ENCODE measurements around the gene NR1H3. TPM values are rescaled to one million over a fixed set of nuclear protein-coding genes. Genes with fewer than 3 reads are reported as not detected.

Gene NR1H3
- total RNA-seq, 1 donor from 2014 or later, result 25.8 TPM

- H3K9me3 Mint-ChIP-seq (ENCODE audit: low read depth), result no peaks in the 10 kb centered on the region
- H3K27ac Mint-ChIP-seq, result no peak overlapping the region
- TF ChIP-seq CTCF (IDR thresholded peaks at IDR 0.05; ENCODE audit: unreplicated experiment), result no peak
- DNase-seq (ENCODE audit: low spot score, unreplicated experiment), result no peak
- no peak overlapping the region for H3K4me3 Mint-ChIP-seq (ENCODE audit: low read depth)
- peaks cover 19% of the 10 kb centered on the region for H3K4me1 Mint-ChIP-seq (ENCODE audit: low read depth)
- no peaks in the 10 kb centered on the region for H3K27me3 Mint-ChIP-seq
- H3K36me3 Mint-ChIP-seq (ENCODE audit: insufficient read depth), result peaks cover 11% of the 10 kb centered on the region
Observed at GRCh38 chr11:47274495-47275235, 16.9 kb downstream of the NR1H3 start.

GRCh38 chr11:47276923-47277322 lies 19.1 kb downstream of the NR1H3 start:
- Mint-ChIP-seq H3K9me3 (ENCODE audit: low read depth) (no peaks in the 10 kb centered on the region), H3K27me3 (no peaks in the 10 kb centered on the region), H3K36me3 (ENCODE audit: insufficient read depth) (peaks cover 11% of the 10 kb centered on the region), H3K27ac (no peak overlapping the region), H3K4me1 (ENCODE audit: low read depth) (peaks cover 7% of the 10 kb centered on the region), H3K4me3 (ENCODE audit: low read depth) (no peak overlapping the region)
- no peak for DNase-seq (ENCODE audit: low spot score, unreplicated experiment)
- no peak for TF ChIP-seq CTCF (IDR thresholded peaks at IDR 0.05; ENCODE audit: unreplicated experiment)

- Mint-ChIP-seq H3K27ac (no peak overlapping the region), H3K4me3 (ENCODE audit: low read depth) (no peak overlapping the region), H3K36me3 (ENCODE audit: insufficient read depth) (peaks cover 14% of the 10 kb centered on the region), H3K9me3 (ENCODE audit: low read depth) (no peaks in the 10 kb centered on the region), H3K4me1 (ENCODE audit: low read depth) (no peaks in the 10 kb centered on the region), H3K27me3 (no peaks in the 10 kb centered on the region)
- no peak for TF ChIP-seq CTCF (IDR thresholded peaks at IDR 0.05; ENCODE audit: unreplicated experiment)
- DNase-seq (ENCODE audit: low spot score, unreplicated experiment), result no peak
Observed at GRCh38 chr11:47278058-47278457, 20.3 kb downstream of the NR1H3 start.

GRCh38 chr11:47278769-47279168 lies 21.0 kb downstream of the NR1H3 start:
- Mint-ChIP-seq H3K36me3 (ENCODE audit: insufficient read depth) (peaks cover 14% of the 10 kb centered on the region), H3K27me3 (no peaks in the 10 kb centered on the region), H3K4me1 (ENCODE audit: low read depth) (no peaks in the 10 kb centered on the region), H3K9me3 (ENCODE audit: low read depth) (no peaks in the 10 kb centered on the region), H3K4me3 (ENCODE audit: low read depth) (no peak overlapping the region), H3K27ac (no peak overlapping the region)
- no peak for TF ChIP-seq CTCF (IDR thresholded peaks at IDR 0.05; ENCODE audit: unreplicated experiment)
- DNase-seq (ENCODE audit: low spot score, unreplicated experiment), result no peak

GRCh38 chr11:47280099-47280498 lies 22.3 kb downstream of the NR1H3 start:
- TF ChIP-seq CTCF (IDR thresholded peaks at IDR 0.05; ENCODE audit: unreplicated experiment), result no peak
- Mint-ChIP-seq H3K36me3 (ENCODE audit: insufficient read depth) (peaks cover 20% of the 10 kb centered on the region), H3K27me3 (no peaks in the 10 kb centered on the region), H3K9me3 (ENCODE audit: low read depth) (no peaks in the 10 kb centered on the region), H3K4me1 (ENCODE audit: low read depth) (no peaks in the 10 kb centered on the region), H3K4me3 (ENCODE audit: low read depth) (no peak overlapping the region), H3K27ac (no peak overlapping the region)
- DNase-seq (ENCODE audit: low spot score, unreplicated experiment), result no peak

Measured in progenitor cell of endocrine pancreas (in vitro differentiated cells).